Smooth muscle cell of the brain vasculature (primary cell): ENCODE data around the gene WBP1.

Experiments
- DNase-seq: peaks from one replicate; pipeline ENCODE4 v3.0.0-alpha.2; 2012; ENCODE audit warnings: low read depth, low spot score

Gene WBP1

DNA sequence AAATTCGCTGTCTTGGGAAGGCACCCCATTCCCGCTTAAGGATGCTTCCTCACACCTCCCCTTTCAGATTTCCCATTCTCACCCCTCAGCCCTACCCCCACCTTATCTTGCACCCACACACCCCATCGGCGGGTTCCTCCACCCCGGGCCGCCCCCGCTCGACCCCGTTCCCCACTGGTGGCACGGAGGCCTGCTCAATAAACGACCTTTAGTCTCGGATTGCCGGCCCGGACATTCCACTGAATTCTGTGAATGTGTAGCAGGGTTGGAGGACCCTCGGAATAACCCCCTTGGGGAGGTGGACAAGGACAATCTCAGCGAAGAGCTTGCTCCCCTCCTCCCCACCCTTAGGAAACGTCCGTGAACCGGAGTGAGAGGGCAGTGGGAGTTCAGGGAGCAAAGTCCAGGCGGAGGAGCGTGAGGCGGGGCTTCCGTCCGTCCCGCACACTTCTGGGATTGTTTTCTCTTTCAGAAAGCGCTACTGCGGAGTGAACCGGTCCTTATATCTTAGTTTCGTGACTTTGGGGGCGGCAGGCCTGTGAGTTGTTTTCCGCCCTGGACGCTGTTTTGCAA is 44.0 kb downstream of the WBP1 start:
- no peak for DNase-seq

DNA sequence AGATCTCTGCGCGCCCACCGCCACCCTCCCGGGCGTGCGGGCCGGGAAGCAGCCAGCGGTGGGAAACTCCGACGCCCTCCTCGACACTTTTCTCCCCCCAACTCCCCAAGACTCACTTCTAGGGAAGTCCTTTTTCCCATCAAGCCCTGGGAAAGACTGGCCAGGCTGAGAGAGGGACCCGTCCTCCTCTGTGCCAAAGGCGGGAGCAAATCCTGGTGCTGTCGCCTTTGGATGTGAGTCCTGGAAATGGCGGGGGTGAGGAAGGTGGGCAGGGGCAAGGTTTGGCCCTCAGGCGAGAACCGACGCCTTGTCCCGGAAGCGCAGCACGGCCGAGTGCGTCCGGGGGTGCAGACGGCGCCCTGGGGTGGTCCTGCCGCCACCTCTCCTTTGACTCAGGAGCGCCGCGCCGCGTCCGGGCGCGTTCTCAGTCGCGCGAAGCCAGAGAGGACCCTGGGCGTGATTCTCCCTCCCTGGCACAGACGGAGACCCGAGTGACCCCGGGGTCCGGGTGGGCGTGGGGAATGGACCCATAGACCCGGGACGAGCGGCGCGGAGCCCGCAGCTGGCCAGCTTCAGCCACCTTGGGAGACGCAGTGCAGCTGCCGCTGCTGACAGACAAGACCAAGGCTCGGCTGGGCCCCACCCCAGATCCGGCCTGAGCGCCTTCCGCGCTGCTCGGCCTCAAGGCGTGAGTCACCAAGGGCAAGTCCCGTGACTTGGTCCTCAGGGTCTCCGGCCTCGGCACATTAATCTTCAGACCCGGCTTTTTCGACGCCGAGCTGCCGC is 44.7 kb downstream of the WBP1 start:
- DNase-seq: no peak

DNA sequence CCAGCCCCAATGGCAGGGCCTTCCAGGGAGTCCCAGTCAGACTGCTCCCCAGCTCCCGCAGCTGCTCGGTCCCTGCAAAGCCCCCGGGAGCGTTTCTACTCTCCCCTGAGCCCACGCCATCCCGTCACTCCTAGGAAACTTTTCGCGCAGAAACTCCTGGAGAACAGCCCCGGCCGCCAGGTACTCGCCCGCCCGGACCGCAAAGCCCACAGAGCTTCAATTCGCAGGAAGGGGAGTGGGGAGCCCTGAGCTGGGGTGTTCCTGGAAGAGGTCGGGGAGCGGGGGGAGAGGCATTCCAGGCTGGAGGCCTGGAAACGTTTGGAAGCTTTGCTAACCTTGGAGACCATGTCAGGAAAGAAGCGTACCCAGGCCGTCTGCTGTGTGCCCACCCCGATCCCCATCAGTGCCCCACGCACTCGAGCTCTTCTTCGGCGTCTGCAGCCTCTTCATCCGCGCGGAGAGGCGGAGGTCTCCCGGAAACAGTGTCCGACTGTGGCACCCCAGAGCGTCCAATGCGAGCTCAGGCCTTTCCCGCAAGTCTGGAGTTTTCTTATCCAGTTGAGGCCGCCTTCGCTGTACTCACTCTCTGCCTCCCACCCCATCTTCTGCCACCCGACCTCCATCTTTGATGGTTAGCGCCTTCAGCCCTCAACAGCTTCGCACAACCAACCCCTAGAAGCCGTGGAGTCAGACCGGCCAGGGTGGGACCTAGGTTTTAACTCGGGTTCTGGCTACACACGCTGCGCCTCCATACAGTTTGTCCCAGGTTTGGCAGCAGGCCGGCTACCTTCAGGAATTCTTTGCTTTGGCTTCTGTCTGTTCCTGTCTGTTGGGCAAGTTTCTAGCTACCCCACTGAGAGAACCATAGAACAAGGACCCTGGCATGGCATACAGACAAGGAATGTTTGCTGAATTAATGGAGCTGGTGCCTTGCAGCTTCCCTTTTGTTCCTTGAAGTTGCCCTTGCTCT is 45.6 kb downstream of the WBP1 start:
- DNase-seq: no peak

DNA sequence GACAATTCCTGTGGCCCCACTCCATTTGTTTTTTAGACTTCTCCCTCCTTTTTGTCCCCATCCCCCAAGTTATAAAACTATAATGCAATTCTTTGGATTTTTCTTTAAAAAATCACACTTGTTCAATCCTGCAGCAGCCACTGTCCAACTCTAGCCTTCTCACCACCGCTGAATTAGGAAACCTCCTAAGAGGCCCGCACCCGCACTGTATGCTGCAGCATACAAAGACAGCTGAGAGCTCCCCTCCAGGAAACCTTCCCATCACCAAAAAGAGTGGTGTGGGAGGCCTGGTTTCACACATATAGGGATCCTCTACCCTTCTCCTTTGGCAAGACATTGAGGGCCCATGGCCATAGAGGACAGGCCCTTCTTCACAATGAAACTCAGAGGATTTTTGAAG is 46.4 kb downstream of the WBP1 start:
- DNase-seq: no peak

DNA sequence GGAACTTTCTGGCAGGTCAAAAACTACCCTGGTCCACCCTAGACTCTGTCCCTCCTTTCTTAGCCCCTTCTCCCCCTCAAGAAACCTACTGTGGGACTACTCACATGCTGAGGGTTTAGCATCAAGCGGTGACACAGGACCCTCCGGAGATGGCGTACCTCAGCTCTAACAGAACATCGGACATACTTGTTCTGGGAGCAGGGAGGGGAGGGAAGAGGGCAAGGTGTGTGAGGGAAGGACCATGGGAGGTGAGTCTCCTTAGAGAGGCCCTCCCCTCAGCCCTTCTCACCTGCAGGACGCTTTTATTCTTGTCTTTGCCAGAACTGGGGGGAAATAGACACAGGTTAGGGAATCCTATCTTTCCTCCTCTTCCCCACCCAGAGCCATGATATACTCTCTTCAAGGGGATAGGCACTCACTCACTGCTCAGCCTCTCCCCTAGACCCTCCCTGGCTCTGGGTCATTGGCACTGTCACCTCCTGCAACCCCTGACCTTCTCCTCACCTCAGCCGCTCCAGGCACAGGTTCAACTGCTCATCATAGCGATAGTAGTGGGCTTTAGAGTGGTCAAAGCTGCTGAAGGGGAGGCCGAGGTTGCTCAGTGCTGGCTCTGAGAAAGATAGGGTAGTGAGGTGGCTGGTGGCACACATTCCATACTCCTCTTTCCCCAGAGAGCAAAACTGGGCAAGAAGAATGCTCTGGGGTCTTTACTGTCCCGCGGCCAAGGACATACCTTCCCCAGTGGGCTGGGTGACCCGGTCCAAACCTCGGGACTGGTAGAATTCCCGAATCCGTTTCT is 47.4 kb downstream of the WBP1 start:
- no peak for DNase-seq

DNA sequence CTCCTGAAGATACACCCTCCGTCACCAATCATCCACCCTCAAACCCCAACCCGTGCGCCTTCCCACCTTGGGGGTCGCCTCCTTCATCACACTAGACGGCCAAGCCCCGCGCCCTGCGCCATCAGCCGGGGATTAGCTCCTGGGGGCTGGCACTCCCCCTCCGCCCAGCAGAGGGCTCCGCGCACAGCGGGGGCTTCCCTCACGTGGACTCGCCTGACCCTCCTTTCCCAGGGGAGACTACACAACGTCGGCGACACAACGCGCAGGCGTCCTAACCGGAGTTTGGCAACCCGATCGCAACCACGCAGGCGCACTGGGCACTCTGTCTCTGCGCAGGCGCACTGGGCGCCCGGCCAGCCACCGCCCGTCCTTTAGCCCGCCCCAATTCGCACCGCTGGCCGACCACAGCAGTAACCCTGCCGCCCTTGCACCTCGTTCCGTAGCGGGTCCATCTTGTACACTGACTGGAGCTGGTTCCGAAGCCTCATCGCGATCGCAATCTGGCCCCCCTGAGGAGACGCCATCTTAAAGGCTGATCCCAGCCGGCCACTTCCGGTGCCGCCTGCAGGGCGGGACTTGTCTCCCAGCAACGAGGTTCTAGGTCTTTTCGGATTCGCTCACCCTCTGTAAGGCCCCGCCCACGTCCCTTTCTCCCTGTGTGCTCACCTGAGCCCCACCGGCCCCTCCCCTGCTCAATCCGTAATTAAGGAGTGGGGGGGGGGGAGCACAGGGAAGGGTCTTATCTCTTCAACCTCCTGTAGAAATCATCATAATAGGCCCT is 49.1 kb downstream of the WBP1 start, which contains the start of gene PCGF1:
Gene PCGF1, minus strand, starts transcription at position 551 of the 781 bp plus-strand sequence. Its CDS starts 27 bp downstream, at position 524.
- peak; percentile 96 for DNase-seq

DNA sequence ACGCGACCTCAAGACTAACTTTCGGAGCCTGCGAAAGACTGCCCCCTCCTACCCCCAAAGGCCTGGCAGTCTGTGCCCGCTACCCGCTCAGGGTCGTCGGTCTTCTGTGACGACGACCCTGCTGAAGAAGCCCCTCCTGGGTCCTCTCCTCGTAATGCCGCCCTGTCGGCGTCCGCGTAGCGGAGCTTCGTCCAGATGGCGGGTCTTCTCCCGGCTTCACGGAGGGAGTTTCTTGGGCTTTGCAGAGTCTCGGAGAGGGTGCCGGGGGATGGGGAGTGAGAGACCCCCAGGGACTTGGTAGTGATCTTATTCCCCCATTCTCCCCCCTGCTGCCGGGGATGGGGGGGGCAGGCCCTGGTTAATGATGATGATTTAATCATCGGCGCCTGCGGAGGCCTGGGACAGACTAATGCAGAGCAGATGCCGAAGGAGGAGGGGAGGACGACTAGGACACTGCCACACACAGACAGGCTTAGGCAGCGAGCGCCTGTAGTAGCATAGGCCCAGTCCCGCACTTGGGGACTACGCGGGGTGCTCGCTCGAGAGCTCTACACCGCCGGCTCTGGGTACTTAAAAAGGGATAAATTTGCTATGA is 49.8 kb downstream of the WBP1 start:
- DNase-seq: no peak

DNA sequence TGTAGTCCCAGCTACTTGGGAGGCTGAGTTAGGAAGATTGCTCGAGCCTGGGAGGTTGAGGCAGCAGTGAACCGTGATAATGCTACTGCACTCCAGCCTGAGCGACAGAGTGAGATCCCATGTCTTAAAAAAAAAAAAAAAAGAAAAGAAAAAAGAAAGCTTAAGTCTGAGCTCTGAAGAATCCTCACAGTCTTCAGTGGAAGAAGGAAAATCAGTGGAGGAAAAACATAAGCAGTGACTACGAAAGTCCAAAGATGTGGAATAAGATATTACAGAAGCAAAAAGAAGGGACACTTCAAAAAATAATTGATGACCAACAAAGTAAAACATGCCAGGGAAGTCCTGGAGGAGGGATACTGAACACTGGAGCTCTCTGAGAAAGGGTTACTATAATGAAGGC is 52.0 kb downstream of the WBP1 start:
- DNase-seq: no peak
